ENCODE results near the gene TMEM43. TPM values are rescaled to one million over a fixed set of nuclear protein-coding genes. Genes with fewer than 3 reads are reported as not detected.

The TMEM43 gene
- polyA plus RNA-seq, 3 donors, result 53.7 to 60.6 (median 56.0) TPM

- DNase-seq (ENCODE audit: extremely low read depth in 1 of 11, low read depth in 9 of 11, low spot score in 4 of 11), result no peak
These were observed 6.3 kb downstream of the TMEM43 start for GRCh38 chr3:14131134-14131533.

- DNase-seq (ENCODE audit: extremely low read depth in 1 of 11, low read depth in 9 of 11, low spot score in 4 of 11), result no peak
These were observed 7.3 kb downstream of the TMEM43 start for GRCh38 chr3:14132120-14132519.

GRCh38 chr3:14132689-14133088 is 7.8 kb downstream of the TMEM43 start:
- no peak for DNase-seq (ENCODE audit: extremely low read depth in 1 of 11, low read depth in 9 of 11, low spot score in 4 of 11)

- no peak for DNase-seq (ENCODE audit: extremely low read depth in 1 of 11, low read depth in 9 of 11, low spot score in 4 of 11)
These were observed 8.4 kb downstream of the TMEM43 start for GRCh38 chr3:14133188-14133800.

GRCh38 chr3:14133876-14134275 is 9.0 kb downstream of the TMEM43 start:
- DNase-seq (ENCODE audit: extremely low read depth in 1 of 11, low read depth in 9 of 11, low spot score in 4 of 11), result no peak

- DNase-seq (ENCODE audit: extremely low read depth in 1 of 11, low read depth in 9 of 11, low spot score in 4 of 11), result no peak
These were observed 9.4 kb downstream of the TMEM43 start for GRCh38 chr3:14134291-14134690.

- DNase-seq (ENCODE audit: extremely low read depth in 1 of 11, low read depth in 9 of 11, low spot score in 4 of 11), result no peak
These were observed 10.7 kb downstream of the TMEM43 start for GRCh38 chr3:14135581-14135980.

- DNase-seq (ENCODE audit: extremely low read depth in 1 of 11, low read depth in 9 of 11, low spot score in 4 of 11), result no peak
These were observed 12.2 kb downstream of the TMEM43 start for GRCh38 chr3:14137004-14137403.

GRCh38 chr3:14137445-14137844 is 12.6 kb downstream of the TMEM43 start:
- DNase-seq (ENCODE audit: extremely low read depth in 1 of 11, low read depth in 9 of 11, low spot score in 4 of 11), result no peak

- DNase-seq (ENCODE audit: extremely low read depth in 1 of 11, low read depth in 9 of 11, low spot score in 4 of 11), result no peak
These were observed 13.4 kb downstream of the TMEM43 start for GRCh38 chr3:14138109-14138877.

GRCh38 chr3:14138878-14139655 is 14.2 kb downstream of the TMEM43 start:
- no peak for DNase-seq (ENCODE audit: extremely low read depth in 1 of 11, low read depth in 9 of 11, low spot score in 4 of 11)

- DNase-seq (ENCODE audit: extremely low read depth in 1 of 11, low read depth in 9 of 11, low spot score in 4 of 11), result no peak
These were observed 14.9 kb downstream of the TMEM43 start for GRCh38 chr3:14139771-14140170.

- no peak for DNase-seq (ENCODE audit: extremely low read depth in 1 of 11, low read depth in 9 of 11, low spot score in 4 of 11)
These were observed 15.8 kb downstream of the TMEM43 start for GRCh38 chr3:14140668-14141067.

GRCh38 chr3:14141144-14141543 is 16.3 kb downstream of the TMEM43 start:
- DNase-seq (ENCODE audit: extremely low read depth in 1 of 11, low read depth in 9 of 11, low spot score in 4 of 11), result no peak

GRCh38 chr3:14141602-14142341 is 16.9 kb downstream of the TMEM43 start:
- no peak for DNase-seq (ENCODE audit: extremely low read depth in 1 of 11, low read depth in 9 of 11, low spot score in 4 of 11)

GRCh38 chr3:14142567-14143270 is 17.9 kb downstream of the TMEM43 start:
- DNase-seq (ENCODE audit: extremely low read depth in 1 of 11, low read depth in 9 of 11, low spot score in 4 of 11), result no peak

GRCh38 chr3:14143271-14144225 is 18.7 kb downstream of the TMEM43 start:
- peak in 1 of 11 donors; percentile 23 for DNase-seq (ENCODE audit: extremely low read depth in 1 of 11, low read depth in 9 of 11, low spot score in 4 of 11)
